Activated CD8-positive, alpha-beta memory T cell treated with anti-CD3 and anti-CD28 coated beads for 24 hours (primary cell): ENCODE data around the gene AP1S3.

Source experiments
- DNase-seq: peaks from one replicate; pipeline ENCODE4 v3.0.0-alpha.2; 2020

Gene AP1S3

GRCh38 chr2:223759569-223760430 is 77.6 kb downstream of the AP1S3 start:
- no peak for DNase-seq

- no peak for DNase-seq
Measured at GRCh38 chr2:223758131-223758840, 79.1 kb downstream of the AP1S3 start.

- DNase-seq = no peak
Measured at GRCh38 chr2:223753940-223754339, 83.4 kb downstream of the AP1S3 start.

GRCh38 chr2:223751012-223751411 is 86.4 kb downstream of the AP1S3 start:
- DNase-seq = no peak

- no peak for DNase-seq
Measured at GRCh38 chr2:223747392-223748042, 89.9 kb downstream of the AP1S3 start.

- no peak for DNase-seq
Measured at GRCh38 chr2:223746611-223747010, 90.8 kb downstream of the AP1S3 start.

GRCh38 chr2:223744580-223744979 is 92.8 kb downstream of the AP1S3 start:
- no peak for DNase-seq

- DNase-seq = no peak
Measured at GRCh38 chr2:223740679-223741078, 96.7 kb downstream of the AP1S3 start.

- no peak for DNase-seq
Measured at GRCh38 chr2:223737207-223737606, 100.2 kb downstream of the AP1S3 start.

- DNase-seq = no peak
Measured at GRCh38 chr2:223736488-223736887, 100.9 kb downstream of the AP1S3 start.

- DNase-seq = no peak
Measured at GRCh38 chr2:223735659-223736244, 101.6 kb downstream of the AP1S3 start.

- DNase-seq = no peak
Measured at GRCh38 chr2:223735035-223735640, 102.2 kb downstream of the AP1S3 start.

- no peak for DNase-seq
Measured at GRCh38 chr2:223734346-223734745, 103.0 kb downstream of the AP1S3 start.

- DNase-seq = no peak
Measured at GRCh38 chr2:223732346-223732745, 105.0 kb downstream of the AP1S3 start.

- DNase-seq = no peak
Measured at GRCh38 chr2:223731503-223731902, 105.9 kb downstream of the AP1S3 start.

- DNase-seq = no peak
Measured at GRCh38 chr2:223729781-223730180, 107.6 kb downstream of the AP1S3 start.

GRCh38 chr2:223727562-223727961 is 109.8 kb downstream of the AP1S3 start:
- no peak for DNase-seq

GRCh38 chr2:223725986-223726970 is 111.1 kb downstream of the AP1S3 start:
- DNase-seq = no peak

GRCh38 chr2:223725494-223725893 is 111.9 kb downstream of the AP1S3 start:
- DNase-seq = no peak

- no peak for DNase-seq
Measured at GRCh38 chr2:223724861-223725260, 112.5 kb downstream of the AP1S3 start.

GRCh38 chr2:223723954-223724411 is 113.4 kb downstream of the AP1S3 start:
- DNase-seq = no peak
